G401.6 (cell line): Measurements from ENCODE around the gene MAST4.

Source experiments
- FAIRE-seq: peaks from 2 replicates; lab custom pipeline; 2012; peaks lifted over from hg19 to GRCh38; lab: Jason Lieb, UNC

Gene MAST4

GRCh38 chr5:66849803-66850202 lies 253.6 kb downstream of the MAST4 start:
- FAIRE-seq, result no peak

- FAIRE-seq, result no peak
Observed at GRCh38 chr5:66850354-66851075, 254.3 kb downstream of the MAST4 start.

- no peak for FAIRE-seq
Observed at GRCh38 chr5:66851306-66851705, 255.1 kb downstream of the MAST4 start.

GRCh38 chr5:66854416-66854815 lies 258.2 kb downstream of the MAST4 start:
- FAIRE-seq, result no peak

GRCh38 chr5:66856041-66856805 lies 260.0 kb downstream of the MAST4 start:
- no peak for FAIRE-seq

GRCh38 chr5:66859526-66859925 lies 263.3 kb downstream of the MAST4 start:
- no peak for FAIRE-seq

GRCh38 chr5:66860199-66860975 lies 264.2 kb downstream of the MAST4 start:
- no peak for FAIRE-seq

- no peak for FAIRE-seq
Observed at GRCh38 chr5:66861402-66861801, 265.2 kb downstream of the MAST4 start.

- FAIRE-seq, result no peak
Observed at GRCh38 chr5:66862020-66862419, 265.8 kb downstream of the MAST4 start.

GRCh38 chr5:66863243-66864170 lies 267.3 kb downstream of the MAST4 start:
- FAIRE-seq, result no peak

GRCh38 chr5:66864240-66864884 lies 268.2 kb downstream of the MAST4 start:
- FAIRE-seq, result no peak

- no peak for FAIRE-seq
Observed at GRCh38 chr5:66867618-66868322, 271.6 kb downstream of the MAST4 start.

- FAIRE-seq, result no peak
Observed at GRCh38 chr5:66869347-66869746, 273.2 kb downstream of the MAST4 start.

GRCh38 chr5:66870708-66871107 lies 274.5 kb downstream of the MAST4 start:
- FAIRE-seq, result no peak

- FAIRE-seq, result no peak
Observed at GRCh38 chr5:66871651-66872050, 275.5 kb downstream of the MAST4 start.

GRCh38 chr5:66872736-66873331 lies 276.6 kb downstream of the MAST4 start:
- FAIRE-seq, result no peak

GRCh38 chr5:66874004-66874403 lies 277.8 kb downstream of the MAST4 start:
- FAIRE-seq, result no peak

- FAIRE-seq, result no peak
Observed at GRCh38 chr5:66875315-66875714, 279.1 kb downstream of the MAST4 start.

- no peak for FAIRE-seq
Observed at GRCh38 chr5:66876266-66876807, 280.1 kb downstream of the MAST4 start.

GRCh38 chr5:66877843-66878242 lies 281.6 kb downstream of the MAST4 start:
- FAIRE-seq, result no peak
